ENCODE measurements around the gene TMPRSS3.

Gene TMPRSS3

GRCh38 chr21:42374457-42374856 lies 21.4 kb downstream of the TMPRSS3 start:
- no peak for DNase-seq
- TF ChIP-seq POLR2A (IDR thresholded peaks at IDR 0.05; ENCODE audit: low read length) = no peak
- TF ChIP-seq GATA1 (IDR thresholded peaks at IDR 0.05; ENCODE audit: low read depth, low read length) = no peak

GRCh38 chr21:42373908-42374455 lies 21.9 kb downstream of the TMPRSS3 start:
- TF ChIP-seq GATA1 (IDR thresholded peaks at IDR 0.05; ENCODE audit: low read depth, low read length) = no peak
- TF ChIP-seq POLR2A (IDR thresholded peaks at IDR 0.05; ENCODE audit: low read length) = no peak
- DNase-seq = no peak

DNA sequence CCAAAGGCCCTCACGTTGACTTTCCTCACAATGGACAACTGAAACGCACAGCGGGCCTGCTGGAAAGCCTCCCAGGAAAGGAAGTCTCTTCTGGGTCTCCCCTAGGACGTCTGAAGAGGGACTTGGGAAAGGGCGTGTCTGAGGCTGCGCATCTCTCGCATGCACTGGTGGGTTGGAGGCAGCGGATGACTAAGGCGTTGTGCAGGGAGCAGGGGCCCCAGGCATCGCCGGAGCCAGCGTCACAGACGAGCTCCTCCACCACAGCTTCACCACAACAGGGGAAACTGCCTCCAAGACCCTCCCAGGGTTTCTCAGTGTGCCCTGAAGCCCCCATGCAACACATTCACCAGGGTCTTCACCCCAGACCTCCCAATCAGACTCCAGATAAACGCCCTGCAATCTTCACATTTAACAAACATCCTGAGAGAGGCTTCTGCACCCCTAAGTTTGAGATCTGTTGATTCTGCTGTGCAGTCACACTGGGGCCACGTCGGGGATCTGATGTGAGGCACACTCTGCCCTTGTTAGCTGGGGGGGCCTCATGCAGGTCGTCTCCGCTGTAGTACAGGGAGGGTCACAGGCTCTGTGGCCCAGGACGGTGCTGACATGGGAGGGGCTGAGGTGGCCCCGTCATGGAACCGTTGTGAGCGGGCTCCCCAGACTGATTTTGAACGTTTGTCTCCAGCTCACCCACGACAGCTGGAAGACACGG lies 22.5 kb downstream of the TMPRSS3 start:
- DNase-seq = no peak
- TF ChIP-seq GATA1 (IDR thresholded peaks at IDR 0.05; ENCODE audit: low read depth, low read length) = no peak
- no peak for TF ChIP-seq POLR2A (IDR thresholded peaks at IDR 0.05; ENCODE audit: low read length)

DNA sequence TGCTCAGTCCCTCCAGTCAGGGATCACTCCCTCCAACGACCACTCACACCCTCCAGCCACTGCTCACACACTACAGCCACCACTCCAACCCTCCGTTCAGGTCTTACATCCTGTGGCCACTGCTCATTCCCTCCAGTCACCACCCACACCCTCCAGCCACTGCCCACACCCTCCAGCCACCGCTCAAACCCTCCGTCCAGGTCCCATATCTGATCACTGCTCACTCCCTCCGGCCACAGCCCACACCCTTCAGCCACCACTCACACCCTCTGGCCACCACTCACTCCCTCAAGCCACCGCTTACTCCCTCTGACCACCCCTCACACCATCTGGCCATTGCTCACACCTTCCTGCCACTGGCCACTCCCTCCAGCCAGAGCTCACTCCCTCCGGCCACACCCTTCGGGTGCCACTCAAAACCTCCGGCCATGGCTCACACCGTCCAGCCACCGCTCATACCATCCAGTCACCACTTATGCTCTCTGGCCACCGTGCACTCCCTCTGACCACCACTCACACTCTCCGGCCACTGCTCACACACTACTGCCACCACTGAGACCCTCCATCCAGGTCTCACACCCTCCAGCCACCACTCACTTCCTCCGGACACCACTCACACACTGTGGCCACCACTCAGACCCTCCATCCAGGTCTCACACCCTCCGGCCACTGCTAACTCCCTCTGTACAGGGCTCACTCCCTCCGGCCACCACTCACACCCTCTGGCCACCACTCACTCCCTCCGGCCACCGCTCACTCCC lies 24.8 kb downstream of the TMPRSS3 start:
- DNase-seq = no peak
- no peak for TF ChIP-seq GATA1 (IDR thresholded peaks at IDR 0.05; ENCODE audit: low read depth, low read length)
- no peak for TF ChIP-seq POLR2A (IDR thresholded peaks at IDR 0.05; ENCODE audit: low read length)

- no peak for DNase-seq
- TF ChIP-seq POLR2A (IDR thresholded peaks at IDR 0.05; ENCODE audit: low read length) (no peak), GATA1 (IDR thresholded peaks at IDR 0.05; ENCODE audit: low read depth, low read length) (no peak)
Measured at GRCh38 chr21:42369821-42370220, 26.0 kb downstream of the TMPRSS3 start.

- TF ChIP-seq POLR2A (IDR thresholded peaks at IDR 0.05; ENCODE audit: low read length) (no peak), GATA1 (IDR thresholded peaks at IDR 0.05; ENCODE audit: low read depth, low read length) (no peak)
- no peak for DNase-seq
Measured at GRCh38 chr21:42367367-42368165, 28.3 kb downstream of the TMPRSS3 start.

GRCh38 chr21:42366292-42367010 lies 29.4 kb downstream of the TMPRSS3 start, which contains the start of gene TFF1:
TFF1 (minus strand) TSS chr21:42366535; CDS start chr21:42366495, 40 bp downstream.
- TF ChIP-seq GATA1 (IDR thresholded peaks at IDR 0.05; ENCODE audit: low read depth, low read length) = no peak
- TF ChIP-seq POLR2A (IDR thresholded peaks at IDR 0.05; ENCODE audit: low read length) = no peak
- no peak for DNase-seq

DNA sequence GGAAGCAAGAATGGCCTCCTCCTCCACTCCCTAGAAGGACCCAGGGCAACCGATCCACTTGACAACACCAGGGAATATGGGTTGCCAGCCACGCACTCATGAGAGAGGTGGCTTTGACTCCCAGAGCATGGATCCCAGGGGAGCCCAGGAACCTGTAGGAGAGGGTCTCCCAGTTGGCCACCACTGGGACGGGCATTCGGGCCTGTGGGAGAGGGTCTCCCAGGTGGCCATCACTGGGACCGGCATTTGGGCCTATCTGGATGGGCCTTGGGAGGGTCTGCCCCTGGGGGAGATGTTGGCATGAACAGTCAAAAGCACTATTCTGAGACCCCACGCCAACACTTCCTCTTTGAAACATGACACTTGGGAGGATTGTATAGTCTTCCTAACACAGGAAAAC lies 30.1 kb downstream of the TMPRSS3 start:
- no peak for DNase-seq
- TF ChIP-seq POLR2A (IDR thresholded peaks at IDR 0.05; ENCODE audit: low read length) = no peak
- TF ChIP-seq GATA1 (IDR thresholded peaks at IDR 0.05; ENCODE audit: low read depth, low read length) = no peak

DNA sequence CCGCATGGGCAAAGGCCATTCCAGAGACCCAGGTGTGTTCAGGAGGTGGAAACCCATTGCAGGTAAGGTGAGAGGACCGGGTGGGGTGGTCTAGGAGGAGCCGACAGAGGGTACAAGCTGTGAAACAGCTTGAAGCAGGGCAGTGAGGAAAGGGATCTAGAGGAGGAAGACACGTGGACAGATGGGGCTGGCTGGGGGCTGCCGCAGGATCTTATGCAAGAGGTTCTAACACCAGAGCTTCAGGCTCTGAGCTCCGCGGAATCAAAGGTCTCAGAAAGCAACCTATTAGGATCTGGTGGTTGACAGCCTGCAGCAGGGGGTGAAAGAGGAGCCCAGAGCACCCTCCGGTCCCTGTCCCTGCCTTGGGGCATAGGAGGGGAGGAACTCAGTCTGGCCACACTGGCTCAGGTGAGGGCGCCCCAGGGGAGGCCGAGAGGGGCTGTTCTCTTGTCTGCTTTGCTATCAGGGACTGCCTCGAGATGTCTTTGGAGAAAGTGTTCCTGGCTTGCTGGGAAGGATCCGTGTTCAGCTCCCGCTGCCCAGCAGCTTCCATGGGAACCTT lies 31.5 kb downstream of the TMPRSS3 start:
- TF ChIP-seq GATA1 (IDR thresholded peaks at IDR 0.05; ENCODE audit: low read depth, low read length) = no peak
- no peak for TF ChIP-seq POLR2A (IDR thresholded peaks at IDR 0.05; ENCODE audit: low read length)
- no peak for DNase-seq

- TF ChIP-seq POLR2A (IDR thresholded peaks at IDR 0.05; ENCODE audit: low read length) (no peak), GATA1 (IDR thresholded peaks at IDR 0.05; ENCODE audit: low read depth, low read length) (no peak)
- DNase-seq = no peak
Measured at GRCh38 chr21:42363312-42363711, 32.5 kb downstream of the TMPRSS3 start.

- TF ChIP-seq GATA1 (IDR thresholded peaks at IDR 0.05; ENCODE audit: low read depth, low read length) (no peak), POLR2A (IDR thresholded peaks at IDR 0.05; ENCODE audit: low read length) (no peak)
Measured at GRCh38 chr21:42362700-42363099, 33.2 kb downstream of the TMPRSS3 start.

DNA sequence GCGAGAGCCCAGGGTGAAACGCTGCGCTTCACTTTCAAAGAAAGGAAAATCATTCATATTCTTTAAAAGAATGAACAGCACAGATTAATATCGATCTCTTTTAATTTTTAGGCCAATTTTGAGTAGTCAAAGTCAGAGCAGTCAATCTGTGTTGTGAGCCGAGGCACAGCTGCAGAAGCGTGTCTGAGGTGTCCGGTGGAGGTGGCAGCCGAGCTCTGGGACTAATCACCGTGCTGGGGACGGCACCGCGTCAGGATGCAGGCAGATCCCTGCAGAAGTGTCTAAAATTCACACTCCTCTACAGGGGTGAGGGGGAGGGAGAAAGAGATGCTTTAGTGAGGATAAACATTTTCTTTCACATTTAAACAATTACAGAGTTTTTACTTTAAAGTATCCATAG lies 33.7 kb downstream of the TMPRSS3 start:
- DNase-seq = no peak
- TF ChIP-seq GATA1 (IDR thresholded peaks at IDR 0.05; ENCODE audit: low read depth, low read length) = no peak
- no peak for TF ChIP-seq POLR2A (IDR thresholded peaks at IDR 0.05; ENCODE audit: low read length)

More at GRCh38 chr21:42362700-42363099, 33.2 kb downstream of the TMPRSS3 start:
- no peak for DNase-seq

DNA sequence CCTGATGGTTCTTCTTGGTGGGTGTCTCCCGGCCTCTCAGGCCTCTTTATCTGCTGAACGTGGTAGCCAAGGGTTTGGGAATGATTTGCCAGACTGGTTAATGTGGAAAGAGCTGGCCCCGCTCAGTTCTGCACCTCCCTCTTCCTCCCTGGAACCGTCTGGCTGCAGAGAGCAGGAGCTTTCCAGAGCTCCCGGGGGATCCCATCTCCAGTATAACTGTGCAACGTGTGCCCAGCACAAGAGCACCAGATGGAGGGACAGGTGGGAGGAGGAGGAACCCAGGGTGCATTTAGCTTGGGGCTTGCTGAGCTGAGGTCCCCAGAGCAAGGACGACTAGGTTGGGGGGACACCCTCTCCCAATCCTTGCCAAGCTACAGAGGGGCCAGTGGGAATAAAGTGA lies 34.6 kb downstream of the TMPRSS3 start:
- TF ChIP-seq GATA1 (IDR thresholded peaks at IDR 0.05; ENCODE audit: low read depth, low read length) (no peak), POLR2A (IDR thresholded peaks at IDR 0.05; ENCODE audit: low read length) (no peak)
- DNase-seq = no peak

Measured in erythroblast (primary cell).